Endothelial cell of umbilical vein (primary cell): ENCODE data around the gene ASCL4. TPM values are rescaled to one million over a fixed set of nuclear protein-coding genes. Genes with fewer than 3 reads are reported as not detected.

Experiments
- BruUV-seq: library from RNA; stranded (reverse); fragments of 400-500 nt; replicated peaks from 2 replicates; lab custom pipeline; 2021; lab: Mats Ljungman, UMichigan
- CTCF ChIA-PET: fragments of 300-600, 350-600 bp; sonication (Branson Sonifier 250); formaldehyde crosslinking; loops from one replicate; lab custom pipeline; 2021; ENCODE audit warnings: antibody characterized with exemption, inconsistent platforms; lab: Charles Lee
- POLR2A ChIA-PET: fragments of 300-600, 350-600 bp; sonication (Branson Sonifier 250); formaldehyde crosslinking; loops from one replicate; lab custom pipeline; 2021; ENCODE audit warnings: antibody characterized with exemption, inconsistent platforms; lab: Charles Lee
- DNase-seq: peaks from one replicate; pipeline ENCODE4 v3.0.0-alpha.2; 2011; ENCODE audit warnings: low read depth, low spot score
- FAIRE-seq: peaks from 2 replicates; lab custom pipeline; 2011; peaks lifted over from hg19 to GRCh38; lab: Jason Lieb, UNC
- H2AFZ ChIP-seq: 2 replicates; pipeline ENCODE4 v1.6.0; 2012; ENCODE audit warnings: low read depth, low read length, control low read depth, inconsistent platforms
- H3K27ac ChIP-seq: 2 replicates; pipeline ENCODE4 v1.5.1; 2011; ENCODE audit warnings: low read depth, mild to moderate bottlenecking, control low read depth, low read length, moderate library complexity; ENCODE audit not compliant: insufficient read depth
- H3K27me3 ChIP-seq, 2 experiments: 2 replicates each; pipeline versions ENCODE4 v1.6.0 to v1.6.1; 2011; ENCODE audit warnings: low read length in 2 of 2, mixed read lengths in 1 of 2; ENCODE audit not compliant: control insufficient read depth in 2 of 2, insufficient read depth in 2 of 2
- H3K36me3 ChIP-seq, 2 experiments: 2 replicates in 1 of 2; 3 replicates in 1 of 2; pipeline ENCODE4 v1.5.1; 2011; ENCODE audit warnings: low read length in 2 of 2, mild to moderate bottlenecking in 1 of 2, moderate library complexity in 1 of 2; ENCODE audit not compliant: control insufficient read depth in 2 of 2, insufficient read depth in 2 of 2; ENCODE audit errors: extremely low read depth in 1 of 2
- H3K4me1 ChIP-seq: 3 replicates; pipeline ENCODE4 v1.5.1; 2011; ENCODE audit warnings: mild to moderate bottlenecking, low read length; ENCODE audit not compliant: control insufficient read depth, insufficient read depth; ENCODE audit errors: extremely low read depth
- H3K4me2 ChIP-seq: 2 replicates; pipeline ENCODE4 v1.6.1; 2011; ENCODE audit warnings: low read length, control low read depth, mixed read lengths; ENCODE audit not compliant: insufficient read depth
- H3K4me3 ChIP-seq, 3 experiments: fragments of 200-600 bp in 1 of 3; sonication (generic), shearing (Covaris generic) in 1 of 3; replicated peaks in 1 of 3; 2 replicates each; pipeline ENCODE4 v1.5.1; 2011 to 2016; ENCODE audit warnings: control low read depth in 3 of 3, low read length in 3 of 3, mild to moderate bottlenecking in 2 of 3, inconsistent platforms in 1 of 3, low read depth in 1 of 3, moderate library complexity in 1 of 3; ENCODE audit not compliant: insufficient read depth in 1 of 3
- H3K79me2 ChIP-seq: 2 replicates; pipeline ENCODE4 v1.6.0; 2012; ENCODE audit warnings: low read length, inconsistent platforms; ENCODE audit not compliant: control insufficient read depth, insufficient read depth
- H3K9ac ChIP-seq: replicated peaks from 2 replicates; pipeline ENCODE3; 2011; ENCODE audit warnings: low read length, control low read depth; ENCODE audit not compliant: insufficient read depth; ENCODE audit errors: extremely low read depth
- H3K9me1 ChIP-seq: replicated peaks from 3 replicates; pipeline ENCODE4 v1.6.0; 2011; ENCODE audit warnings: mild to moderate bottlenecking, low read length; ENCODE audit not compliant: control insufficient read depth, insufficient read depth; ENCODE audit errors: extremely low read depth
- H3K9me3 ChIP-seq: replicated peaks from 2 replicates; pipeline ENCODE4 v1.5.1; 2012; ENCODE audit warnings: low read length, inconsistent platforms; ENCODE audit not compliant: control insufficient read depth, insufficient read depth
- H4K20me1 ChIP-seq: replicated peaks from 2 replicates; pipeline ENCODE3; 2011; ENCODE audit warnings: mild to moderate bottlenecking, low read length; ENCODE audit not compliant: control insufficient read depth, insufficient read depth; ENCODE audit errors: extremely low read depth
- EZH2 ChIP-seq: IDR thresholded peaks from 2 replicates; pipeline ENCODE4 v1.6.1; 2012; ENCODE audit warnings: borderline replicate concordance, low read depth, mild to moderate bottlenecking, moderate library complexity, low read length, inconsistent platforms; ENCODE audit not compliant: severe bottlenecking
- FOS ChIP-seq: IDR thresholded peaks from 2 replicates; pipeline ENCODE4 v1.6.1; 2011; ENCODE audit warnings: mild to moderate bottlenecking, low read length, moderate library complexity, borderline replicate concordance; ENCODE audit not compliant: insufficient read depth
- GATA2 ChIP-seq: IDR thresholded peaks from 2 replicates; pipeline ENCODE4 v1.7.0; 2011; ENCODE audit warnings: low read depth, mild to moderate bottlenecking, moderate library complexity, mixed read lengths, low read length; ENCODE audit not compliant: insufficient read length, insufficient read depth
- JUN ChIP-seq: IDR thresholded peaks from 2 replicates; pipeline ENCODE4 v1.6.1; 2011; ENCODE audit warnings: borderline replicate concordance, low read depth; ENCODE audit not compliant: insufficient read length, insufficient read depth
- MYC ChIP-seq: IDR thresholded peaks from one replicate; pipeline ENCODE4 v1.6.1; 2011; ENCODE audit warnings: mild to moderate bottlenecking, low read depth, low read length
- POLR2A ChIP-seq: IDR thresholded peaks from 2 replicates; pipeline ENCODE4 v1.6.1; 2012; ENCODE audit warnings: low read depth, mild to moderate bottlenecking, control low read depth, low read length
- POLR2AphosphoS5 ChIP-seq: IDR thresholded peaks from 2 replicates; pipeline ENCODE4 v1.6.1; 2012; ENCODE audit warnings: low read depth, mild to moderate bottlenecking, control low read depth, low read length, moderate library complexity; ENCODE audit not compliant: insufficient read depth
- dilution Hi-C: fragments of 300-500 bp; cut with MboI; formaldehyde crosslinking; loops from one replicate; pipeline ENCODE4 v1.15.0; 2019; ENCODE audit warnings: low sequenced_read_pairs; ENCODE audit not compliant: extremely low pct_ligation_motif_present
- intact Hi-C: fragments of 100-400 bp; cut with micrococcal nuclease; formaldehyde crosslinking; loops from one replicate; pipeline ENCODE4 v1.10.0; 2022
- polyA plus RNA-seq, 4 experiments: library from polyadenylated mRNA; depleted of rRNA in 3 of 4; stranded (reverse) in 3 of 4; unstranded in 1 of 4; fragments of >200 nt; gene quantifications; 2 replicates each; pipeline versions ENCODE4 v1.2.1 to v1.2.3, GENCODE V29; 2011 to 2012; ENCODE audit warnings: missing spikeins in 1 of 4
- total RNA-seq: library from RNA; stranded (reverse); gene quantifications from 2 replicates; pipeline ENCODE4 v1.2.3, GENCODE V29; 2021
- TF ChIP-seq, protein P1 (sequence below), 2 donors: IDR thresholded peaks; 1 replicate in 1 of 2; 2 replicates in 1 of 2; pipeline ENCODE4 v1.5.1; 2011; ENCODE audit warnings: low read length in 2 of 2, mild to moderate bottlenecking in 2 of 2, moderate library complexity in 2 of 2, control low read depth in 1 of 2, inconsistent platforms in 1 of 2, low read depth in 1 of 2; ENCODE audit not compliant: insufficient read depth in 1 of 2; ENCODE audit errors: extremely low read depth in 1 of 2
- TF ChIP-seq, protein P2 (sequence below): IDR thresholded peaks from 2 replicates; pipeline ENCODE4 v1.6.1; 2011; ENCODE audit not compliant: insufficient read depth, insufficient read length

ASCL4 gene
- total and polyA plus RNA-seq, 2 donors (not counting 3 experiments of a cell fraction or from before 2014, with no cell fraction given), result not detected

DNA sequence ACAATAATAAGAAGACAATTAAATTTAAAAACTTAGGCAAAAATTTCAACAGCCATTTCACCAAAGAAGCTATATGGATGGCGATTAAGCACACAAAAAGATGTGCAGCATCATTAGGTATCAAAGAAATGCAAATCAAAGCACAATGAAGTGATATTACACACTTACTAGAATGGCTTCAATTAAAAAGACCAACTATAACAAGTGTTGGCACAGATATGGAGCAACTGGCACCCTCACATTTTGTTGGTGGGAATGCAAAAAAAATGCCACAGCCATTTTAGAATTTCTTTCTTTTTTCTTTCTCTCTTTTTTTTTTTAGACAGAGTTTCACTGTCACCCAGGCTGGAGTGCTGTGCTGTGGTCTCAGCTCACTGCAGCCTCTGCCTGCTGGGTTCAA is 11.6 kb upstream of the ASCL4 start:
- H2AFZ ChIP-seq, result no peak overlapping the region
- dilution Hi-C loops, result no loop called here
- no peaks in the 10 kb centered on the region for H3K36me3 ChIP-seq
- H3K4me3 ChIP-seq, result no peak overlapping the region
- no TSS peak for BruUV-seq
- intact Hi-C loops, result no loop called here
- H3K9me1 ChIP-seq, result no peaks in the 10 kb centered on the region
- TF ChIP-seq MYC, result no peak
- TF ChIP-seq, protein P1, sequence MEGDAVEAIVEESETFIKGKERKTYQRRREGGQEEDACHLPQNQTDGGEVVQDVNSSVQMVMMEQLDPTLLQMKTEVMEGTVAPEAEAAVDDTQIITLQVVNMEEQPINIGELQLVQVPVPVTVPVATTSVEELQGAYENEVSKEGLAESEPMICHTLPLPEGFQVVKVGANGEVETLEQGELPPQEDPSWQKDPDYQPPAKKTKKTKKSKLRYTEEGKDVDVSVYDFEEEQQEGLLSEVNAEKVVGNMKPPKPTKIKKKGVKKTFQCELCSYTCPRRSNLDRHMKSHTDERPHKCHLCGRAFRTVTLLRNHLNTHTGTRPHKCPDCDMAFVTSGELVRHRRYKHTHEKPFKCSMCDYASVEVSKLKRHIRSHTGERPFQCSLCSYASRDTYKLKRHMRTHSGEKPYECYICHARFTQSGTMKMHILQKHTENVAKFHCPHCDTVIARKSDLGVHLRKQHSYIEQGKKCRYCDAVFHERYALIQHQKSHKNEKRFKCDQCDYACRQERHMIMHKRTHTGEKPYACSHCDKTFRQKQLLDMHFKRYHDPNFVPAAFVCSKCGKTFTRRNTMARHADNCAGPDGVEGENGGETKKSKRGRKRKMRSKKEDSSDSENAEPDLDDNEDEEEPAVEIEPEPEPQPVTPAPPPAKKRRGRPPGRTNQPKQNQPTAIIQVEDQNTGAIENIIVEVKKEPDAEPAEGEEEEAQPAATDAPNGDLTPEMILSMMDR (IDR thresholded peaks at IDR 0.05; ENCODE audit: extremely low read depth in 1 of 2, insufficient read depth in 1 of 2, low read depth in 1 of 2, low read length in 2 of 2), result no peak
- no peak for TF ChIP-seq POLR2AphosphoS5
- no peak for TF ChIP-seq JUN
- no peak for TF ChIP-seq EZH2
- TF ChIP-seq POLR2A, result no peak
- no peak for TF ChIP-seq FOS
- TF ChIP-seq GATA2, result no peak
- TF ChIP-seq, protein P2, sequence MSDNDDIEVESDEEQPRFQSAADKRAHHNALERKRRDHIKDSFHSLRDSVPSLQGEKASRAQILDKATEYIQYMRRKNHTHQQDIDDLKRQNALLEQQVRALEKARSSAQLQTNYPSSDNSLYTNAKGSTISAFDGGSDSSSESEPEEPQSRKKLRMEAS, result no peak
- no peaks in the 10 kb centered on the region for H4K20me1 ChIP-seq
- ChIA-PET CTCF (no interaction called here), POLR2A (no interaction called here)
- FAIRE-seq (no peak), DNase-seq (no peak)
- no peak overlapping the region for H3K9ac ChIP-seq
- no peak overlapping the region for H3K27ac ChIP-seq
- H3K9me3 ChIP-seq, result no peaks in the 10 kb centered on the region
- H3K27me3 ChIP-seq, result peaks cover 1 to 12% of the 10 kb centered on the region in 2 experiments
- peaks cover 31% of the 10 kb centered on the region for H3K79me2 ChIP-seq
- H3K4me2 ChIP-seq, result no peak overlapping the region
- H3K4me1 ChIP-seq, result peaks cover 24% of the 10 kb centered on the region
